K562 (cell line): ENCODE results near the gene DCAF15. TPM values are rescaled to one million over a fixed set of nuclear protein-coding genes. Genes with fewer than 3 reads are reported as not detected.

Experiments used
- ATAC-seq: fragments of 200-7000 bp; cut with Tn5 transposase; 3 replicates; pipeline ENCODE4 v1.9.1; 2020; ENCODE audit warnings: moderate library complexity
- BruUV-seq: library from RNA; stranded (reverse); fragments of 400-500 nt; replicated peaks from 2 replicates; lab custom pipeline; 2021; lab: Mats Ljungman, UMichigan
- CTCF ChIA-PET: fragments of 300-600 bp; formaldehyde crosslinking; extraction: SDS; loops from one replicate; lab custom pipeline; 2021; ENCODE audit warnings: low intra/inter-chr PET ratio; lab: Yijun Ruan, JAX
- POLR2A ChIA-PET: fragments of 300-600, 350-650 bp; sonication (Branson Sonifier 250); formaldehyde crosslinking; extraction: SDS; loops from one replicate; lab custom pipeline; 2021; ENCODE audit warnings: antibody characterized with exemption, inconsistent platforms; lab: Yijun Ruan, JAX
- DNase-seq, 4 experiments: peaks; one replicate each; pipeline versions ENCODE4 v3.0.0 to v3.0.0-alpha.2; 2011 to 2018; ENCODE audit warnings: low spot score in 3 of 4, mixed read lengths in 3 of 4; ENCODE audit errors: extremely low read depth in 1 of 4
- FAIRE-seq: peaks from 2 replicates; lab custom pipeline; 2011; peaks lifted over from hg19 to GRCh38; lab: Jason Lieb, UNC
- H2AFZ ChIP-seq: 2 replicates; pipeline ENCODE4 v1.6.0; 2011; ENCODE audit warnings: low read depth, low read length, control low read depth, inconsistent platforms
- H3K27ac ChIP-seq: fragments of 200-600 bp; 3 replicates; pipeline ENCODE4 v1.8.0; 2011; ENCODE audit warnings: low read depth, mild to moderate bottlenecking, control low read depth, inconsistent platforms, low read length, moderate library complexity, mixed read lengths; ENCODE audit errors: extremely low read depth
- H3K27me3 ChIP-seq, 2 experiments: fragments of 300-600 bp in 1 of 2; 2 replicates in 1 of 2; 3 replicates in 1 of 2; pipeline versions ENCODE4 v1.6.0 to v1.8.0; 2011; ENCODE audit warnings: inconsistent platforms in 2 of 2, low read length in 2 of 2, mild to moderate bottlenecking in 1 of 2, mixed read lengths in 1 of 2, moderate library complexity in 1 of 2; ENCODE audit not compliant: control insufficient read depth in 2 of 2, insufficient read depth in 2 of 2
- H3K36me3 ChIP-seq: fragments of 300-600 bp; 3 replicates; pipeline ENCODE4 v1.8.0; 2011; ENCODE audit warnings: mild to moderate bottlenecking, low read length, inconsistent platforms; ENCODE audit not compliant: control insufficient read depth, insufficient read depth
- H3K4me1 ChIP-seq, 2 experiments: fragments of 200-600 bp in 1 of 2; replicated peaks in 1 of 2; 2 replicates in 1 of 2; 3 replicates in 1 of 2; pipeline versions ENCODE4 v1.5.1 to v1.8.0; 2011; ENCODE audit warnings: inconsistent platforms in 2 of 2, low read length in 2 of 2, mild to moderate bottlenecking in 1 of 2, mixed read lengths in 1 of 2, moderate library complexity in 1 of 2; ENCODE audit not compliant: control insufficient read depth in 2 of 2, insufficient read depth in 2 of 2
- H3K4me2 ChIP-seq: 2 replicates; pipeline ENCODE4 v1.6.1; 2011; ENCODE audit warnings: low read length, control low read depth, inconsistent platforms, mixed read lengths; ENCODE audit not compliant: insufficient read depth
- H3K4me3 ChIP-seq: fragments of 200-600 bp; sonication (generic), shearing (Covaris generic); 2 replicates; pipeline ENCODE4 v1.5.1; 2016; ENCODE audit warnings: control low read depth, inconsistent platforms
- H3K79me2 ChIP-seq: fragments of 200-600 bp; 3 replicates; pipeline ENCODE4 v1.8.0; 2011; ENCODE audit warnings: low read length, inconsistent platforms; ENCODE audit not compliant: control insufficient read depth, insufficient read depth
- H3K9ac ChIP-seq, 2 experiments: 2 replicates each; pipeline versions ENCODE4 v1.6.0 to v1.6.1; 2011; ENCODE audit warnings: low read depth in 2 of 2, low read length in 2 of 2, control low read depth in 1 of 2, inconsistent platforms in 1 of 2, mild to moderate bottlenecking in 1 of 2, mixed read lengths in 1 of 2; ENCODE audit not compliant: insufficient read depth in 1 of 2
- H3K9me1 ChIP-seq: one replicate; pipeline ENCODE4 v1.6.0; 2011; ENCODE audit warnings: inconsistent platforms, mild to moderate bottlenecking, low read length, moderate library complexity; ENCODE audit not compliant: control insufficient read depth, insufficient read depth
- H3K9me3 ChIP-seq: replicated peaks from 2 replicates; pipeline ENCODE4 v1.5.1; 2011; ENCODE audit warnings: low read depth, low read length, inconsistent platforms; ENCODE audit not compliant: control insufficient read depth, insufficient read depth
- H4K20me1 ChIP-seq: replicated peaks from 2 replicates; pipeline ENCODE4 v1.6.1; 2011; ENCODE audit warnings: low read length, inconsistent platforms, mixed read lengths; ENCODE audit not compliant: control insufficient read depth, insufficient read depth
- FOS ChIP-seq: IDR thresholded peaks from 3 replicates; pipeline ENCODE4 v1.6.1; 2011; ENCODE audit not compliant: insufficient read length; ENCODE audit errors: extremely low read depth
- FOXJ3 ChIP-seq: sonication (generic); formaldehyde crosslinking; IDR thresholded peaks from 2 replicates; pipeline ENCODE4 v1.4.0; 2020; ENCODE audit warnings: mild to moderate bottlenecking, missing genetic modification reagents
- GTF2F1 ChIP-seq: IDR thresholded peaks from 2 replicates; pipeline ENCODE4 v1.6.1; 2011; ENCODE audit warnings: low read depth, low read length, improper control_type of control experiment
- HBP1 ChIP-seq: fragments of 450-650 bp; formaldehyde crosslinking; IDR thresholded peaks from 2 replicates; pipeline ENCODE4 v1.4.0; 2022; ENCODE audit warnings: missing genetic modification characterization
- HMBOX1 ChIP-seq: sonication (generic); IDR thresholded peaks from 2 replicates; pipeline ENCODE4 v1.6.1; 2016
- MEF2D ChIP-seq: conservative IDR thresholded peaks from 2 replicates; pipeline ENCODE4 v1.6.1; 2016; ENCODE audit warnings: low read depth, missing genetic modification characterization, missing compliant biosample characterization
- POLR2H ChIP-seq: IDR thresholded peaks from 2 replicates; pipeline ENCODE4 v1.6.1; 2016; ENCODE audit warnings: missing genetic modification characterization, low read depth, mild to moderate bottlenecking, control low read depth, missing compliant biosample characterization, moderate library complexity
- RBBP5 ChIP-seq: fragments of 200-600 bp; sonication (generic); IDR thresholded peaks from 2 replicates; pipeline ENCODE4 v1.6.1; 2012; ENCODE audit warnings: borderline replicate concordance, mild to moderate bottlenecking, low read length, control low read depth, inconsistent platforms; ENCODE audit not compliant: insufficient read depth, poor library complexity, severe bottlenecking
- YBX1 ChIP-seq: fragments of 450-650 bp; IDR thresholded peaks from 2 replicates; pipeline ENCODE4 v1.7.1; 2016; ENCODE audit warnings: mild to moderate bottlenecking
- ZBED1 ChIP-seq: IDR thresholded peaks from 2 replicates; pipeline ENCODE4 v1.6.1; 2014
- ZBTB1 ChIP-seq: sonication (generic); formaldehyde crosslinking; IDR thresholded peaks from 2 replicates; pipeline ENCODE4 v1.8.1; 2023; ENCODE audit warnings: missing genetic modification reagents, low read depth, mild to moderate bottlenecking, borderline replicate concordance
- ZNF518B ChIP-seq: fragments of 250-450 bp; sonication (Bioruptor Pico); IDR thresholded peaks from 2 replicates; pipeline ENCODE4 v1.5.0; 2021; ENCODE audit warnings: mild to moderate bottlenecking, moderate library complexity
- WGBS: fragments of 100-300 bp; shearing (Covaris generic); methylation state at CpG from one replicate; pipeline ENCODE4 v1.1.6; 2016; ENCODE audit warnings: low coverage, mixed read lengths; ENCODE audit not compliant: insufficient coverage; ENCODE audit errors: missing lambda C conversion rate; 5-methylcytosine and 5-hydroxymethylcytosine counted together
- in situ Hi-C: fragments of 300-500 bp; cut with MboI; formaldehyde crosslinking; loops from 4 replicates; pipeline ENCODE4 v1.15.0; 2018; ENCODE audit warnings: inconsistent platforms, mixed read lengths
- intact Hi-C: fragments of 100-400 bp; cut with micrococcal nuclease; formaldehyde crosslinking; loops from 2 replicates; pipeline ENCODE4 v1.14.2; 2022
- polyA plus RNA-seq, 8 experiments: library from polyadenylated mRNA; depleted of rRNA in 4 of 8; stranded (reverse) in 5 of 8; unstranded in 3 of 8; fragments of >200 nt; fragmentation: Nextera tagmentation in 2 of 8; fragmentation: Illumina TruSeq in 1 of 8; extraction: Ambion mirVana in 2 of 8; extraction: Trizol in 1 of 8; gene quantifications; 2 replicates each; pipeline versions ENCODE4 v1.2.1 to v1.2.3, GENCODE V29; 2011 to 2014; ENCODE audit warnings: inconsistent platforms in 1 of 8, missing spikeins in 1 of 8
- total RNA-seq, 7 experiments: library from RNA; depleted of rRNA in 6 of 7; stranded (reverse); fragments of >200 nt in 6 of 7; fragmentation: Illumina TruSeq in 2 of 7; extraction: Trizol in 2 of 7; gene quantifications; 2 replicates each; pipeline versions ENCODE4 v1.2.1 to v1.2.3, GENCODE V29; 2011 to 2021; ENCODE audit warnings: low replicate concordance in 1 of 7

The DCAF15 gene
- total and polyA plus RNA-seq, 9 of the 15 experiments (the other 6 are each of a cell fraction or from before 2014, with no cell fraction given): 0.17 to 68.5 (median 27.7) TPM

- Histone ChIP-seq H2AFZ (no peak overlapping the region), H4K20me1 (no peaks in the 10 kb centered on the region), H3K9me3 (peaks cover 7% of the 10 kb centered on the region; the same call in 1 of the 2 replicates), H3K27ac (no peak overlapping the region), H3K9me1 (no peaks in the 10 kb centered on the region), H3K27me3 (no peaks in the 10 kb centered on the region), H3K79me2 (no peaks in the 10 kb centered on the region), H3K4me1 (no peaks in the 10 kb centered on the region; a peak in 1 of 5 replicates), H3K9ac (no peak overlapping the region), H3K4me3 (no peak overlapping the region), H3K36me3 (no peaks in the 10 kb centered on the region), H3K4me2 (no peak overlapping the region)
- WGBS: 71% methylated on average over 3 of the region's 4 CpGs
- FAIRE-seq (no peak), DNase-seq (no peak), ATAC-seq (no peak)
- intact Hi-C loops: no loop called here
- POLR2A ChIA-PET: no interaction called here
- no TSS peak for BruUV-seq
- in situ Hi-C loops: no loop called here
- TF ChIP-seq RBBP5 (no peak), HMBOX1 (no peak), POLR2H (tag) (no peak), ZBED1 (no peak), ZBTB1 (no peak), GTF2F1 (no peak), MEF2D (tag) (no peak), HBP1 (no peak), YBX1 (no peak), ZNF518B (CRISPR knock-in tag) (no peak), FOS (no peak), FOXJ3 (CRISPR knock-in tag) (no peak)
- CTCF ChIA-PET: no interaction called here
Observed at GRCh38 chr19:13946414-13946813, 5.9 kb upstream of the DCAF15 start.
